Psoas muscle (tissue), 8 donors: Measurements from ENCODE around the gene GPS1. TPM values are rescaled to one million over a fixed set of nuclear protein-coding genes. Genes with fewer than 3 reads are reported as not detected.

Source experiments
- ATAC-seq, 4 donors: fragments of 200-7000 bp; cut with Tn5 transposase; one replicate each; pipeline ENCODE4 v1.9.1; 2020; ENCODE audit warnings: moderate library complexity in 3 of 4, mild to moderate bottlenecking in 2 of 4
- DNase-seq, 2 donors: peaks; one replicate each; pipeline ENCODE4 v3.0.0-alpha.2; 2020
- H3K27ac ChIP-seq: fragments of 200-600 bp; one replicate; pipeline ENCODE4 v1.8.0; 2022
- H3K27me3 ChIP-seq, 3 donors: fragments of 200-600 bp in 1 of 3; one replicate each; pipeline versions ENCODE4 v1.6.1 to v1.8.0; 2013 to 2022; ENCODE audit warnings: low read length in 2 of 3, mild to moderate bottlenecking in 2 of 3, moderate library complexity in 1 of 3; ENCODE audit not compliant: insufficient read depth in 3 of 3
- H3K36me3 ChIP-seq, 2 donors: fragments of 200-600 bp in 1 of 2; one replicate each; pipeline versions ENCODE4 v1.6.1 to v1.8.0; 2013 to 2022; ENCODE audit warnings: low read depth in 1 of 2, mild to moderate bottlenecking in 1 of 2, moderate library complexity in 1 of 2; ENCODE audit not compliant: insufficient read depth in 1 of 2
- H3K4me1 ChIP-seq: fragments of 200-600 bp; one replicate; pipeline ENCODE4 v1.8.0; 2022
- H3K4me3 ChIP-seq: fragments of 200-600 bp; one replicate; pipeline ENCODE4 v1.8.0; 2022; ENCODE audit warnings: mild to moderate bottlenecking
- H3K9me3 ChIP-seq: fragments of 200-600 bp; one replicate; pipeline ENCODE4 v1.8.0; 2022
- CTCF ChIP-seq: fragments of 200-600 bp; IDR thresholded peaks from one replicate; pipeline ENCODE4 v1.8.0; 2022; ENCODE audit warnings: antibody characterized with exemption
- WGBS, 3 donors: extraction: QIAGEN DNeasy Blood & Tissue Kit; methylation state at CpG; one replicate each; pipeline versions ENCODE4 v1.1.6 to v1.1.7; 2013; 5-methylcytosine and 5-hydroxymethylcytosine counted together
- intact Hi-C, 2 donors: fragments of 100-400 bp; cut with DNase I; formaldehyde crosslinking; loops; one replicate each; pipeline versions ENCODE4 v1.11.0 to v1.14.2; 2022
- polyA plus RNA-seq, 3 donors: library from polyadenylated mRNA; stranded (reverse); fragments of 200-250 nt; gene quantifications; one replicate each; pipeline ENCODE4 v1.2.3, GENCODE V29; 2013
- total RNA-seq, 4 donors: library from RNA; stranded (reverse); fragmentation: NEBNext Ultra II Directional in 2 of 4; extraction: Animal tissue kit (Norgen Biotek cat#: 25700) in 2 of 4; gene quantifications; one replicate each; pipeline versions ENCODE4 v1.2.1 to v1.2.4, GENCODE V29; 2021 to 2023
- donor health status: healthy with polysubstance abuse.
- donor health status: DM: no; HTN: no; CAD: no; lungs with moderate emphysema.
- donor health status: Bipolar disorder and iron deficiency.
- donor health status: healthy.
- donor health status: DM: yes; HTN: yes; CAD: no.
- donor health status: DM: no; HTN: no; CAD: no.
- donor health status: DM: no; HTN: no; CAD: no.
- donor health status: DM: yes; HTN: yes; CAD: no.

The GPS1 gene
- total and polyA plus RNA-seq, 7 donors: 87.1 to 114 (median 104) TPM

- H3K27me3 ChIP-seq: no peaks in the 10 kb centered on the region
- WGBS, 3 donors: 81 to 88% (median 81%) methylated on average over 29 to 30 of the region's 30 CpGs
- peaks cover 0 to 17% of the 10 kb centered on the region in 2 donors for H3K36me3 ChIP-seq
- peaks cover 41% of the 10 kb centered on the region for H3K4me1 ChIP-seq
- H3K27ac ChIP-seq: no peak overlapping the region
- no peak overlapping the region for H3K4me3 ChIP-seq
- ATAC-seq (no peak), DNase-seq (no peak)
- no peak for TF ChIP-seq CTCF
- no peaks in the 10 kb centered on the region for H3K9me3 ChIP-seq
- intact Hi-C loops: no loop called here
Observed at GRCh38 chr17:82005701-82006348, 45.9 kb upstream of the GPS1 start.

GRCh38 chr17:82006468-82007227 lies 45.0 kb upstream of the GPS1 start:
- Histone ChIP-seq H3K27me3 (no peaks in the 10 kb centered on the region), H3K27ac (no peak overlapping the region), H3K36me3 (peaks cover 0 to 24% of the 10 kb centered on the region in 2 donors), H3K4me3 (no peak overlapping the region), H3K4me1 (peaks cover 33% of the 10 kb centered on the region), H3K9me3 (no peaks in the 10 kb centered on the region)
- intact Hi-C loops: no loop called here
- WGBS, 3 donors: 64 to 69% (median 64%) methylated on average over 23 to 24 of the region's 24 CpGs
- TF ChIP-seq CTCF: no peak
- no peak for ATAC-seq
- no peak for DNase-seq

- ATAC-seq (no peak), DNase-seq (no peak)
- TF ChIP-seq CTCF: no peak
- no peaks in the 10 kb centered on the region for H3K27me3 ChIP-seq
- intact Hi-C loops: no loop called here
- no peak overlapping the region for H3K4me3 ChIP-seq
- H3K4me1 ChIP-seq: peaks cover 28% of the 10 kb centered on the region
- H3K9me3 ChIP-seq: no peaks in the 10 kb centered on the region
- no peak overlapping the region for H3K27ac ChIP-seq
- 78 to 85% (median 83%) methylated on average over 6 of the region's 6 CpGs for WGBS, 3 donors
- peaks cover 0 to 29% of the 10 kb centered on the region in 2 donors for H3K36me3 ChIP-seq
Observed at GRCh38 chr17:82007228-82007494, 44.5 kb upstream of the GPS1 start.

- H3K27me3 ChIP-seq: no peaks in the 10 kb centered on the region
- H3K27ac ChIP-seq: no peak overlapping the region
- intact Hi-C loops: no loop called here
- WGBS, 3 donors: 55 to 79% (median 69%) methylated on average over 27 to 30 of the region's 30 CpGs
- TF ChIP-seq CTCF: no peak
- H3K4me1 ChIP-seq: peaks cover 22% of the 10 kb centered on the region
- peaks cover 0 to 33% of the 10 kb centered on the region in 2 donors for H3K36me3 ChIP-seq
- H3K9me3 ChIP-seq: no peaks in the 10 kb centered on the region
- H3K4me3 ChIP-seq: no peak overlapping the region
- ATAC-seq (no peak), DNase-seq (no peak)
Observed at GRCh38 chr17:82007495-82008257, 44.0 kb upstream of the GPS1 start.
